Body of pancreas (tissue), 4 donors: ENCODE measurements around the gene TMEM190.

Source experiments
- POLR2A ChIP-seq, 3 donors: fragments of 450-650 bp; IDR thresholded peaks; one replicate each; pipeline ENCODE4 v1.6.1; 2016; ENCODE audit warnings: antibody characterized with exemption in 3 of 3, mild to moderate bottlenecking in 2 of 3
- TF ChIP-seq, protein P1 (sequence below), 7 experiments: fragments of 450-650 bp in 4 of 7; fragments of 200-600 bp in 3 of 7; sonication (generic) in 3 of 7; IDR thresholded peaks; one replicate each; pipeline ENCODE4 v1.5.1; 2016 to 2019; ENCODE audit warnings: antibody characterized with exemption in 7 of 7

DNA sequence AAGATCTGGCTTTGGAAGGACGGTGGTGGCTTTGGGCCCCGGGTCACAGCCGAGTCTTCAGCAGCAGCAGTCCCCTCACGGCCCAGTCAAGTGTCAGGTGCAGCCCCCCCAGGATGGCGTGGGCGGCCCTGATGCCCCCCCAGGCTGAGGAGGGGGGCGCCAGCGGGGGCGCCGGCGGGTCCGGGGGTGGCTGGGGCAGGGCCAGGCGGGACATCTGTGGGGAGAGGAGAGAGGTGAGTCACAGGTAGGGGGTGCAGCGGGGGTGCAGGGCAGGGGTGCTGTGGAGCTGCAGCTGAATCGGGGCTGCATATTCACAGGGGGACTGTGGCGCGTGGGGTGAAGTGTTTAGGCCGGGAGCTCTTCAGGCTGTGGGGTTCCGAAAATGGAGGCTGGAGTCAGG is 10.7 kb upstream of the TMEM190 start:
- TF ChIP-seq, protein P1, sequence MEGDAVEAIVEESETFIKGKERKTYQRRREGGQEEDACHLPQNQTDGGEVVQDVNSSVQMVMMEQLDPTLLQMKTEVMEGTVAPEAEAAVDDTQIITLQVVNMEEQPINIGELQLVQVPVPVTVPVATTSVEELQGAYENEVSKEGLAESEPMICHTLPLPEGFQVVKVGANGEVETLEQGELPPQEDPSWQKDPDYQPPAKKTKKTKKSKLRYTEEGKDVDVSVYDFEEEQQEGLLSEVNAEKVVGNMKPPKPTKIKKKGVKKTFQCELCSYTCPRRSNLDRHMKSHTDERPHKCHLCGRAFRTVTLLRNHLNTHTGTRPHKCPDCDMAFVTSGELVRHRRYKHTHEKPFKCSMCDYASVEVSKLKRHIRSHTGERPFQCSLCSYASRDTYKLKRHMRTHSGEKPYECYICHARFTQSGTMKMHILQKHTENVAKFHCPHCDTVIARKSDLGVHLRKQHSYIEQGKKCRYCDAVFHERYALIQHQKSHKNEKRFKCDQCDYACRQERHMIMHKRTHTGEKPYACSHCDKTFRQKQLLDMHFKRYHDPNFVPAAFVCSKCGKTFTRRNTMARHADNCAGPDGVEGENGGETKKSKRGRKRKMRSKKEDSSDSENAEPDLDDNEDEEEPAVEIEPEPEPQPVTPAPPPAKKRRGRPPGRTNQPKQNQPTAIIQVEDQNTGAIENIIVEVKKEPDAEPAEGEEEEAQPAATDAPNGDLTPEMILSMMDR (IDR thresholded peaks at IDR 0.05) = no peak
- TF ChIP-seq POLR2A (IDR thresholded peaks at IDR 0.05) = no peak
